DND-41 (cell line): ENCODE results near the gene TULP4.

Experiments
- ATAC-seq: fragments of 200-7000 bp; cut with Tn5 transposase; 3 replicates; pipeline ENCODE4 v1.9.1; 2021; ENCODE audit warnings: low read depth; ENCODE audit not compliant: insufficient read depth
- DNase-seq: peaks from one replicate; pipeline ENCODE4 v3.0.0-alpha.2; 2020
- H2AFZ ChIP-seq: 2 replicates; pipeline ENCODE4 v1.6.0; 2012; ENCODE audit warnings: low read depth, low read length
- H3K27ac ChIP-seq: 2 replicates; pipeline ENCODE4 v1.5.1; 2012; ENCODE audit warnings: low read length, inconsistent platforms
- H3K27me3 ChIP-seq: fragments of 200-600 bp; sonication (generic); 2 replicates; pipeline ENCODE4 v1.6.0; 2012; ENCODE audit warnings: low read length, mild to moderate bottlenecking, inconsistent platforms; ENCODE audit not compliant: insufficient read depth, poor library complexity
- H3K36me3 ChIP-seq: 2 replicates; pipeline ENCODE4 v1.5.1; 2012; ENCODE audit warnings: low read length, inconsistent platforms; ENCODE audit not compliant: insufficient read depth
- H3K4me1 ChIP-seq: 2 replicates; pipeline ENCODE4 v1.5.1; 2012; ENCODE audit warnings: mild to moderate bottlenecking, low read length; ENCODE audit not compliant: insufficient read depth
- H3K4me2 ChIP-seq: 2 replicates; pipeline ENCODE4 v1.6.0; 2012; ENCODE audit warnings: mild to moderate bottlenecking, moderate library complexity, low read length, inconsistent platforms; ENCODE audit not compliant: insufficient read depth
- H3K4me3 ChIP-seq, 2 experiments: fragments of 200-600 bp in 1 of 2; shearing (Covaris generic) in 1 of 2; 2 replicates each; pipeline ENCODE4 v1.5.1; 2012 to 2016; ENCODE audit warnings: inconsistent platforms in 2 of 2, low read length in 2 of 2, mild to moderate bottlenecking in 2 of 2, low read depth in 1 of 2, moderate library complexity in 1 of 2
- H3K79me2 ChIP-seq: 2 replicates; pipeline ENCODE4 v1.6.0; 2012; ENCODE audit warnings: low read length, inconsistent platforms; ENCODE audit not compliant: insufficient read depth
- H3K9ac ChIP-seq: 2 replicates; pipeline ENCODE4 v1.6.0; 2012; ENCODE audit warnings: low read depth, mild to moderate bottlenecking, inconsistent platforms, low read length, moderate library complexity
- H3K9me3 ChIP-seq: 2 replicates; pipeline ENCODE4 v1.5.1; 2012; ENCODE audit warnings: low read length, moderate library complexity, mild to moderate bottlenecking, inconsistent platforms; ENCODE audit not compliant: insufficient read depth, severe bottlenecking
- H4K20me1 ChIP-seq: 2 replicates; pipeline ENCODE4 v1.6.0; 2012; ENCODE audit warnings: low read length; ENCODE audit not compliant: insufficient read depth
- CTCF ChIP-seq: IDR thresholded peaks from 2 replicates; pipeline ENCODE4 v1.5.1; 2012; ENCODE audit warnings: borderline replicate concordance, low read length, moderate library complexity, mild to moderate bottlenecking; ENCODE audit not compliant: poor library complexity, severe bottlenecking; ENCODE audit errors: extremely low read depth
- EZH2 ChIP-seq: IDR thresholded peaks from 3 replicates; pipeline ENCODE4 v1.6.1; 2012; ENCODE audit warnings: borderline replicate concordance, low read depth, mild to moderate bottlenecking, moderate library complexity, low read length, inconsistent platforms; ENCODE audit not compliant: severe bottlenecking

Gene TULP4

GRCh38 chr6:158501360-158502262, 189.3 kb downstream of the TULP4 start:
- H3K36me3 ChIP-seq = peaks cover 50% of the 10 kb centered on the region
- H3K27me3 ChIP-seq = no peaks in the 10 kb centered on the region
- TF ChIP-seq CTCF (no peak), EZH2 (no peak)

GRCh38 chr6:158502263-158502950, 190.1 kb downstream of the TULP4 start:
- ATAC-seq = no peak
- H3K4me3 ChIP-seq = no peak overlapping the region
- no peak for TF ChIP-seq CTCF
- TF ChIP-seq EZH2 = no peak

More at GRCh38 chr6:158501360-158502262, 189.3 kb downstream of the TULP4 start:
- Histone ChIP-seq H3K4me1 (no peaks in the 10 kb centered on the region), H4K20me1 (no peaks in the 10 kb centered on the region), H3K9me3 (no peaks in the 10 kb centered on the region), H2AFZ (no peak overlapping the region), H3K4me2 (no peak overlapping the region), H3K27ac (no peak overlapping the region), H3K4me3 (no peak overlapping the region), H3K79me2 (no peaks in the 10 kb centered on the region), H3K9ac (no peak overlapping the region)
- no peak for ATAC-seq
- DNase-seq = no peak

GRCh38 chr6:158503222-158503621, 191.0 kb downstream of the TULP4 start:
- H3K9me3 ChIP-seq = no peaks in the 10 kb centered on the region
- peaks cover 55% of the 10 kb centered on the region for H3K36me3 ChIP-seq
- H4K20me1 ChIP-seq = no peaks in the 10 kb centered on the region
- H3K4me2 ChIP-seq = no peak overlapping the region
- no peak for DNase-seq
- no peak overlapping the region for H3K4me3 ChIP-seq
- H3K4me1 ChIP-seq = no peaks in the 10 kb centered on the region
- no peak for TF ChIP-seq CTCF
- H3K27ac ChIP-seq = no peak overlapping the region
- H3K27me3 ChIP-seq = no peaks in the 10 kb centered on the region
- no peak overlapping the region for H3K9ac ChIP-seq
- ATAC-seq = no peak
- H2AFZ ChIP-seq = no peak overlapping the region
- no peaks in the 10 kb centered on the region for H3K79me2 ChIP-seq

More at GRCh38 chr6:158502263-158502950, 190.1 kb downstream of the TULP4 start:
- H3K4me2 ChIP-seq = no peak overlapping the region
- H3K9me3 ChIP-seq = no peaks in the 10 kb centered on the region
- H2AFZ ChIP-seq = no peak overlapping the region
- H3K27me3 ChIP-seq = no peaks in the 10 kb centered on the region
- H3K79me2 ChIP-seq = no peaks in the 10 kb centered on the region
- no peaks in the 10 kb centered on the region for H3K4me1 ChIP-seq
- H3K9ac ChIP-seq = no peak overlapping the region
- no peak for DNase-seq
- peaks cover 53% of the 10 kb centered on the region for H3K36me3 ChIP-seq
- H3K27ac ChIP-seq = no peak overlapping the region
- no peaks in the 10 kb centered on the region for H4K20me1 ChIP-seq
